Ovary (tissue), 3 donors: ENCODE measurements around the gene TAS2R1.

ENCODE experiments used
- POLR2A ChIP-seq: fragments of 450-650 bp; IDR thresholded peaks from one replicate; pipeline ENCODE4 v1.6.1; 2017; ENCODE audit warnings: antibody characterized with exemption, mild to moderate bottlenecking, moderate library complexity
- TF ChIP-seq, protein P1 (sequence below), 3 donors: fragments of 450-650 bp in 2 of 3; fragments of 200-600 bp in 1 of 3; IDR thresholded peaks; one replicate each; pipeline versions ENCODE4 v1.5.1 to v1.8.0; 2016 to 2022; ENCODE audit warnings: antibody characterized with exemption in 3 of 3, mild to moderate bottlenecking in 1 of 3
- donor health status: DM: no; HTN: no; CAD: no.

GRCh38 chr5:9601055-9601739 lies 29.0 kb downstream of the TAS2R1 start:
- TF ChIP-seq, protein P1, sequence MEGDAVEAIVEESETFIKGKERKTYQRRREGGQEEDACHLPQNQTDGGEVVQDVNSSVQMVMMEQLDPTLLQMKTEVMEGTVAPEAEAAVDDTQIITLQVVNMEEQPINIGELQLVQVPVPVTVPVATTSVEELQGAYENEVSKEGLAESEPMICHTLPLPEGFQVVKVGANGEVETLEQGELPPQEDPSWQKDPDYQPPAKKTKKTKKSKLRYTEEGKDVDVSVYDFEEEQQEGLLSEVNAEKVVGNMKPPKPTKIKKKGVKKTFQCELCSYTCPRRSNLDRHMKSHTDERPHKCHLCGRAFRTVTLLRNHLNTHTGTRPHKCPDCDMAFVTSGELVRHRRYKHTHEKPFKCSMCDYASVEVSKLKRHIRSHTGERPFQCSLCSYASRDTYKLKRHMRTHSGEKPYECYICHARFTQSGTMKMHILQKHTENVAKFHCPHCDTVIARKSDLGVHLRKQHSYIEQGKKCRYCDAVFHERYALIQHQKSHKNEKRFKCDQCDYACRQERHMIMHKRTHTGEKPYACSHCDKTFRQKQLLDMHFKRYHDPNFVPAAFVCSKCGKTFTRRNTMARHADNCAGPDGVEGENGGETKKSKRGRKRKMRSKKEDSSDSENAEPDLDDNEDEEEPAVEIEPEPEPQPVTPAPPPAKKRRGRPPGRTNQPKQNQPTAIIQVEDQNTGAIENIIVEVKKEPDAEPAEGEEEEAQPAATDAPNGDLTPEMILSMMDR (IDR thresholded peaks at IDR 0.05): no peak
- TF ChIP-seq POLR2A: no peak
